Small intestine (tissue), 7 donors: ENCODE measurements around the gene RAPGEF6. TPM values are rescaled to one million over a fixed set of nuclear protein-coding genes. Genes with fewer than 3 reads are reported as not detected.

Source experiments
- DNase-seq, 2 donors: peaks; one replicate each; pipeline versions ENCODE4 v3.0.0 to v3.0.0-alpha.2; 2013
- FAIRE-seq: peaks from 2 replicates; lab custom pipeline; 2012; peaks lifted over from hg19 to GRCh38; lab: Jason Lieb, UNC
- H3K27ac ChIP-seq, 3 donors: one replicate each; pipeline ENCODE4 v1.5.1; 2013; ENCODE audit warnings: low read length in 2 of 3, mild to moderate bottlenecking in 2 of 3, control low read depth in 1 of 3, inconsistent platforms in 1 of 3, low read depth in 1 of 3, moderate library complexity in 1 of 3
- H3K27me3 ChIP-seq, 3 donors: one replicate each; pipeline ENCODE4 v1.6.1; 2013; ENCODE audit warnings: low read length in 3 of 3, inconsistent platforms in 1 of 3; ENCODE audit not compliant: control insufficient read depth in 3 of 3, insufficient read depth in 3 of 3
- H3K36me3 ChIP-seq, 3 donors: one replicate each; pipeline ENCODE4 v1.6.1; 2013; ENCODE audit warnings: low read length in 3 of 3, inconsistent platforms in 1 of 3, low read depth in 1 of 3, mild to moderate bottlenecking in 1 of 3, moderate library complexity in 1 of 3; ENCODE audit not compliant: control insufficient read depth in 3 of 3, insufficient read depth in 2 of 3
- H3K4me1 ChIP-seq, 3 donors: one replicate each; pipeline ENCODE4 v1.6.1; 2013; ENCODE audit warnings: low read length in 2 of 3, inconsistent platforms in 1 of 3, low read depth in 1 of 3, mild to moderate bottlenecking in 1 of 3, moderate library complexity in 1 of 3; ENCODE audit not compliant: control insufficient read depth in 3 of 3, insufficient read depth in 2 of 3
- H3K4me3 ChIP-seq, 3 donors: one replicate each; pipeline ENCODE4 v1.5.1; 2013; ENCODE audit warnings: low read length in 3 of 3, control low read depth in 1 of 3, inconsistent platforms in 1 of 3, low read depth in 1 of 3, mild to moderate bottlenecking in 1 of 3, moderate library complexity in 1 of 3
- H3K9me3 ChIP-seq, 2 donors: one replicate each; pipeline ENCODE4 v1.6.1; 2013; ENCODE audit warnings: low read depth in 1 of 2, low read length in 1 of 2; ENCODE audit not compliant: control insufficient read depth in 2 of 2, insufficient read depth in 1 of 2
- WGBS, 3 donors: extraction: QIAGEN DNeasy Blood & Tissue Kit; methylation state at CpG; one replicate each; pipeline ENCODE4 v1.1.7; 2013; 5-methylcytosine and 5-hydroxymethylcytosine counted together
- polyA plus RNA-seq, 4 donors: library from polyadenylated mRNA; stranded (reverse) in 3 of 4; unstranded in 1 of 4; fragments of 200-250 nt in 3 of 4; fragments of 120-200 nt in 1 of 4; gene quantifications; one replicate each; pipeline versions ENCODE4 v1.2.1 to v1.2.3, GENCODE V29; 2013
- donor health status: healthy with polysubstance abuse.
- donor health status: control.
- donor health status: control.
- donor health status: Bipolar disorder and iron deficiency.
- donor health status: healthy.

RAPGEF6 gene
- polyA plus RNA-seq, 4 donors, result 1.1 to 10.4 (median 2.3) TPM

DNA sequence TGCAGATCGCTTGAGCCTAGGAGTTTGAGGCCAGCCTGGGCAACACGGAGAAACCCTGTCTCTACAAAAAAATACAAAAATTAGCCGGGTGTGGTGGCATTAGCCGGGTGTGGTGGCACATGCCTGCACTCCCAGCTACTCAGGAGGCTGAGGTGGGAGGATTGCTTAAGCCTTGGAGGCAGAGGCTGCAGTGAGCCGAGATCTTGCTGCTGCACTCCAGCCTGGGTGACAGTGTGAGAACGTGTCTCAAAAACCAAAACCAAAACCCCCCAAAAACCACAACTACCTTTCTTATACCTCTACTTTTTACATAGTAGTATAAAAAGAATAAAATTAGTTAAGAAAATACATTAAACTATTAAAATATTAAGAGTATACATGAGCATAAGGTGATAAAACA lies 121.2 kb downstream of the RAPGEF6 start:
- no peaks in the 10 kb centered on the region for H3K9me3 ChIP-seq
- H3K27me3 ChIP-seq, result no peaks in the 10 kb centered on the region
- peaks cover 0 to 3% (median 0%) of the 10 kb centered on the region in 3 donors for H3K4me1 ChIP-seq
- WGBS, 3 donors, result 80 to 86% (median 84%) methylated on average over 6 of the region's 6 CpGs
- peaks cover 0 to 6% (median 2%) of the 10 kb centered on the region in 3 donors for H3K36me3 ChIP-seq
- DNase-seq (no peak), FAIRE-seq (no peak)
- H3K4me3 ChIP-seq, result no peak overlapping the region
- no peak overlapping the region for H3K27ac ChIP-seq

DNA sequence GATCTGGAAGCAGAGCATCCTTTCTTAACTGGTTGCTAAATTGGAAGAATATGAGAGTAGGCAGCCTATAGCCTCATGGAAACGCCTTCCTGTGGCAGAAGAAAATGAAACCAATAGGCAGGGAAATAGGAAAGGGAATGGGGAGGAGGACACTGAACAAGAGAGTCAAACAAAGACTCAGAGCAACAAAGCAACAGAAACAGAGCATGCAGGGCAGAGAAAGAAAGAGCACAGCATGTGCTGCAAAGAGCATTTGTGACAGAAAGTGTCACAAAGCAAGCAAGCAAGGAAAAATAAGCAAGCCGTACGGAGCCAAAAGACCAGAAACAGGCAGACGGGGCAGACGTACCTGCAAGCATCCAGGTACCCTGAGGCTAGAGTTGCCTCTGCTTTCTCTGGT lies 123.1 kb downstream of the RAPGEF6 start:
- DNase-seq (no peak), FAIRE-seq (no peak)
- Histone ChIP-seq H3K4me1 (peaks cover 0 to 3% (median 0%) of the 10 kb centered on the region in 3 donors), H3K27me3 (no peaks in the 10 kb centered on the region), H3K27ac (no peak overlapping the region), H3K9me3 (no peaks in the 10 kb centered on the region), H3K4me3 (no peak overlapping the region), H3K36me3 (peaks cover 0 to 6% (median 0%) of the 10 kb centered on the region in 3 donors)
- WGBS, 3 donors, result 91 to 94% (median 94%) methylated on average over 5 of the region's 5 CpGs

DNA sequence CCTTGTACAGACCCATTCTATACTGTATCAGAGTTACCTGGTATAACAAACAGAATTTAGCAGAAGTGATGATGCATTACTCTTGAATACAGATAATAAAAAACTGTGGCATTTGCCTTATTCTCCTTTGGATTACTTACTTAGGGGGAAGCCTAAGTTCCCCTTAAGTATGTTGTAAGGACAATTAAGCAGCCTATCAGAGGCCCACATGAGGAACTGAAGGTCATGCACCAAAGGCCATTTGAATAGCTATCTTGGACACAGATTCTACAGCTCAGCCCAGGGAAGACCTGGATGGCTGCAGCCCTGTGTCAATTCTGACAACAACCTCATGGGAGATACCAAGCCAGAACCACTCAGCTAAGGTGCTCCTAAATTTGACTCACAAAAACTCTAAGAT lies 125.2 kb downstream of the RAPGEF6 start:
- DNase-seq (no peak), FAIRE-seq (no peak)
- Histone ChIP-seq H3K9me3 (no peaks in the 10 kb centered on the region), H3K4me3 (no peak overlapping the region), H3K36me3 (peaks cover 0 to 9% (median 0%) of the 10 kb centered on the region in 3 donors), H3K27ac (no peak overlapping the region), H3K27me3 (no peaks in the 10 kb centered on the region), H3K4me1 (peaks cover 0 to 2% (median 0%) of the 10 kb centered on the region in 3 donors)

DNA sequence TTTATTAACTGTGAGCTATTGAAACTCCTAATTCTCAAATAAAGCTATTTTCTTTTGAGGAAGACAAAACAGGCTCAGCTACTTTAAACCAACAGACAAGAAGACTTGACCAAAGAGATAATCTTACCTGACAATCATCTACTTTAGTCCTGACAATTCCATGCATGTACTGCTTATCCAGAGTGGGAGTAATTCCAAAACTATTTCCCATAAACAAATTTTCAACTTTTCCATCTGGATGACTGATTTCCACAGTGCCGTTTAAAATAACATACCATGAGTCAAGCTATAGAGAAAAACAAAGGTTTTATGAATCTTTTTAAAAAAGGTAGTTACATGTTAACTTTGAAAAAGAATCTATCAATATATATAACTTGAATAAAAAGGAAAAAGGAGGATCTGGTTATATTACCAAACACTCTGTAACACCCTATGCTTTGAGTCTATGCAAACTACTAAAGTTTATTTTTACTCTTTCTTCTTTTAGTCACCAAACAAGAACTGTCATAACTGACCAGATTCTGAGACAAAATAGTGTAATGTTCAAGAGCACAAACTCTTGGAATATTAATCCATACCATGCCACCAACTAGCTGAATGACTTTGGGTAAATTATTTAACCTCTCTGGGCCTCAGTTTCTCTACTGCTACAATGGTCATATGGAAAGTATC lies 129.7 kb downstream of the RAPGEF6 start:
- H3K9me3 ChIP-seq, result no peaks in the 10 kb centered on the region
- 64 to 95% (median 91%) methylated on average over 1 of the region's 1 CpG for WGBS, 3 donors
- no peak overlapping the region for H3K4me3 ChIP-seq
- no peaks in the 10 kb centered on the region for H3K4me1 ChIP-seq
- FAIRE-seq (no peak), DNase-seq (no peak)
- H3K27me3 ChIP-seq, result no peaks in the 10 kb centered on the region
- H3K36me3 ChIP-seq, result peaks cover 3 to 8% (median 3%) of the 10 kb centered on the region in 3 donors
- H3K27ac ChIP-seq, result no peak overlapping the region

DNA sequence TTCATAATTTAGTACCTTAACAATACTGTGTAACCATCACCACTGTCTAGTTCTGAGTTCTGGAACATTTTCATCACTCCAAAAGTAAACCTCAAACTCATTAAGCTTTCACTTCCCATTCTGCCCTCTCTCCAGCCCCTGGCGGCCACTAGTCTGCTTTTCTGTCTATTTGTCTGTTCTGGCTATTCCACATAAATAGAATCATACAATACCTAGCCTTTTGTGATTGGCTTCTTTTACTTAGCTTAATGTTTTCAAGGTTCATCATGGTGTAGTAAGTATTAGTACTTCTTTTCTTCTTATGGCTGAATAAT lies 138.7 kb downstream of the RAPGEF6 start:
- no peak for FAIRE-seq
- Histone ChIP-seq H3K27me3 (no peaks in the 10 kb centered on the region), H3K4me3 (no peak overlapping the region), H3K27ac (no peak overlapping the region), H3K4me1 (no peaks in the 10 kb centered on the region), H3K9me3 (no peaks in the 10 kb centered on the region), H3K36me3 (peaks cover 6 to 12% (median 7%) of the 10 kb centered on the region in 3 donors)
- WGBS, 3 donors, result 82 to 95% (median 87%) methylated on average over 1 of the region's 1 CpG
- DNase-seq, result no peak

DNA sequence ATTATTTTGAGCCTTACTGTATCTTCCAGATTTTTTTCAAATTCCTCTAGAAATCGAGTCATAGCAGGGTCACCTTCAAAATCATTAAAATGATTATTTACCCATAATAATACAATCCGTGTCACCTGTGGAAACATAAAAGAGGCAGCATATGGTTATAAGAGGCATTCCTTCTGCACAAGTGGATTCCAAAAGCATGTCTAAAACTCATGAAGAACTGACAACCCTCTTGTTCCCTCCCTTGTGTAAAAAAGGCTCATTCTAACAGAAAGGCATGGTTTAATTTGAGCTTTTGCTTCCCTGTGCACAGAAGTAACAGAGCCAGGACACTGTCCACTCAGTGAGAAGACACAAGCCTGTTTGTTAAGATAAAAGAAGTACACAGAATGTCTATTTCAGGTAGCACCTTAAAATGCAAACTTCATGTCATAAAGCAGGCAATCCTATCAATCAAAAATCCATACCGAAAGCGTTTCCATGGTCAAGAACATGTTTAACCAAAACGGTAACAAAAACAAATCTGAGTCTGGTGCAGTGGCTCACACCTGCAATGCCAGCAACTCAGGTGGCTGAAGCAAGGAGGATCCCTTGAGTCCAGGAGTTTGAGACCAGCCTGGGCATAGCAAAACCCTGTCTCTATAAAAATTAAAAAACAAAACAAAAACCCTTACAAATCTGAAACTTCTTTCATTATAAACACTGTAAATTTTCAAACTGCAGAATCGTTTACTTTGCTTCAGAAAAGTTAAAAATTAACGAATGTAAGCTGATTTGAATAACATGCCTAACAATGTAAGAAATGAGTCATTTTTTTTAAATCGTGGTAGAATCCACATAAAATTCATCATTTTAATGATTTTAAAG lies 139.3 kb downstream of the RAPGEF6 start:
- Histone ChIP-seq H3K9me3 (no peaks in the 10 kb centered on the region), H3K36me3 (peaks cover 7 to 10% (median 8%) of the 10 kb centered on the region in 3 donors), H3K4me1 (no peaks in the 10 kb centered on the region), H3K27ac (no peak overlapping the region), H3K4me3 (no peak overlapping the region), H3K27me3 (no peaks in the 10 kb centered on the region)
- no peak for DNase-seq
- WGBS, 3 donors, result 63 to 78% (median 68%) methylated on average over 8 of the region's 8 CpGs
- FAIRE-seq, result no peak

DNA sequence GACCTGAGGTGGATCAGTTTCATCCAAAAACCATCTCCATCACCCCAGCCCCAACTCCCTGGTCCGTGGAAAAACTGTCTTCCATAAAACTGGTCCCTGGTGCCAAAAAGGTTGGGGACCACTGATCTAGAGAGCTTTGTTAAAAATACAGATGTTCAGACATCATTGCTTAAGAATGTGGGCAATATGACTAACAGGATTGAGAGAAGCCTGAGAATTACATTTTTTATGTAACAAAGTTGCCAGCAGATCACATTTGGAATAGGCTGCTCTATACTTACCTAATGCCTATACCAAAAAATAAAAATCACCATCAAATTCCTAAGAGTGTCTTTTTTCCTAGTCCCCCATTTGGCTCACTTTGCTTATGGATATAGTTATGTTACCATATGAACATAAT lies 143.3 kb downstream of the RAPGEF6 start:
- 83 to 93% (median 92%) methylated on average over 1 of the region's 1 CpG for WGBS, 3 donors
- Histone ChIP-seq H3K9me3 (no peaks in the 10 kb centered on the region), H3K4me3 (no peak overlapping the region), H3K36me3 (peaks cover 8 to 13% (median 9%) of the 10 kb centered on the region in 3 donors), H3K27ac (no peak overlapping the region), H3K4me1 (no peaks in the 10 kb centered on the region), H3K27me3 (no peaks in the 10 kb centered on the region)
- FAIRE-seq (no peak), DNase-seq (no peak)

DNA sequence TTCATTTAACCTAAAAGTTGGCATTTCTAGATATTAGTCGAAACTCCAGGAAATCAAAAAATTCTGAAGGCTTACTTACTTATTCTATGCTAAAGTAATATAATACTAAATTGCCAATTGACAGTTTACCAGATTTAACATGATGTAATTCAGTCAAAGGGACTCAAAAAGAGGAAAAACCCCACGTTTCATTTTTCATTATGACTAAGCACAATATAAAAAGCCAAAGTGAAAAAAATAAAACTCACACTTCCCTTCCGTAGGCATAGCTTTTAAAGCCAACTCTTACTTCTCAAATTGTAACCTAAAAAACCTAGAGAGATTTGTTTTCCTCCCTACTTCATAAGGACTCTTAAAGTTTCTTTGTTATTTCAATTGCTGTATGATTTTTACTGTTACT lies 146.6 kb downstream of the RAPGEF6 start:
- no peak overlapping the region for H3K4me3 ChIP-seq
- H3K27me3 ChIP-seq, result no peaks in the 10 kb centered on the region
- H3K4me1 ChIP-seq, result no peaks in the 10 kb centered on the region
- H3K36me3 ChIP-seq, result peaks cover 7 to 10% (median 8%) of the 10 kb centered on the region in 3 donors
- DNase-seq (no peak), FAIRE-seq (no peak)
- H3K9me3 ChIP-seq, result no peaks in the 10 kb centered on the region
- H3K27ac ChIP-seq, result no peak overlapping the region
- WGBS, 3 donors, result 70 to 84% (median 75%) methylated on average over 3 of the region's 3 CpGs
